ENCODE measurements around the gene RAD21L1. TPM values are rescaled to one million over a fixed set of nuclear protein-coding genes. Genes with fewer than 3 reads are reported as not detected.

RAD21L1 gene
- polyA plus RNA-seq, 2 donors = not detected

GRCh38 chr20:1296922-1297321, 71.1 kb downstream of the RAD21L1 start:
- peaks cover 0 to 3% of the 10 kb centered on the region in 2 donors for H3K36me3 ChIP-seq (ENCODE audit: control insufficient read depth in 2 of 2, insufficient read depth in 2 of 2, low read length in 1 of 2)
- no peaks in the 10 kb centered on the region for H3K9me3 ChIP-seq (ENCODE audit: control insufficient read depth in 2 of 2, insufficient read depth in 1 of 2, low read depth in 1 of 2, low read length in 1 of 2)
- H3K4me1 ChIP-seq (ENCODE audit: control insufficient read depth in 2 of 2, insufficient read depth in 2 of 2, low read length in 1 of 2) = no peaks in the 10 kb centered on the region
- H3K27ac ChIP-seq (ENCODE audit: low read depth in 2 of 2, low read length in 1 of 2) = no peak overlapping the region
- 86 to 93% methylated on average over 14 of the region's 14 CpGs for WGBS, 2 donors
- no peak overlapping the region for H3K4me3 ChIP-seq (ENCODE audit: low read depth in 1 of 2, low read length in 2 of 2)
- H3K27me3 ChIP-seq (ENCODE audit: control insufficient read depth in 1 of 2, insufficient read depth in 2 of 2, low read length in 2 of 2) = no peaks in the 10 kb centered on the region

GRCh38 chr20:1297486-1297885, 71.6 kb downstream of the RAD21L1 start:
- Histone ChIP-seq H3K27ac (ENCODE audit: low read depth in 2 of 2, low read length in 1 of 2) (no peak overlapping the region), H3K27me3 (ENCODE audit: control insufficient read depth in 1 of 2, insufficient read depth in 2 of 2, low read length in 2 of 2) (no peaks in the 10 kb centered on the region), H3K36me3 (ENCODE audit: control insufficient read depth in 2 of 2, insufficient read depth in 2 of 2, low read length in 1 of 2) (peaks cover 0 to 3% of the 10 kb centered on the region in 2 donors), H3K9me3 (ENCODE audit: control insufficient read depth in 2 of 2, insufficient read depth in 1 of 2, low read depth in 1 of 2, low read length in 1 of 2) (no peaks in the 10 kb centered on the region), H3K4me1 (ENCODE audit: control insufficient read depth in 2 of 2, insufficient read depth in 2 of 2, low read length in 1 of 2) (no peaks in the 10 kb centered on the region), H3K4me3 (ENCODE audit: low read depth in 1 of 2, low read length in 2 of 2) (no peak overlapping the region)
- WGBS, 2 donors = 95 to 97% methylated on average over 2 of the region's 2 CpGs

GRCh38 chr20:1298166-1298565, 72.3 kb downstream of the RAD21L1 start:
- no peaks in the 10 kb centered on the region for H3K27me3 ChIP-seq (ENCODE audit: control insufficient read depth in 1 of 2, insufficient read depth in 2 of 2, low read length in 2 of 2)
- no peak overlapping the region for H3K27ac ChIP-seq (ENCODE audit: low read depth in 2 of 2, low read length in 1 of 2)
- no peaks in the 10 kb centered on the region for H3K9me3 ChIP-seq (ENCODE audit: control insufficient read depth in 2 of 2, insufficient read depth in 1 of 2, low read depth in 1 of 2, low read length in 1 of 2)
- H3K36me3 ChIP-seq (ENCODE audit: control insufficient read depth in 2 of 2, insufficient read depth in 2 of 2, low read length in 1 of 2) = peaks cover 0 to 3% of the 10 kb centered on the region in 2 donors
- H3K4me1 ChIP-seq (ENCODE audit: control insufficient read depth in 2 of 2, insufficient read depth in 2 of 2, low read length in 1 of 2) = no peaks in the 10 kb centered on the region
- 93 to 94% methylated on average over 5 of the region's 5 CpGs for WGBS, 2 donors
- no peak overlapping the region for H3K4me3 ChIP-seq (ENCODE audit: low read depth in 1 of 2, low read length in 2 of 2)

GRCh38 chr20:1298888-1299511, 73.2 kb downstream of the RAD21L1 start:
- Histone ChIP-seq H3K27me3 (ENCODE audit: control insufficient read depth in 1 of 2, insufficient read depth in 2 of 2, low read length in 2 of 2) (no peaks in the 10 kb centered on the region), H3K4me1 (ENCODE audit: control insufficient read depth in 2 of 2, insufficient read depth in 2 of 2, low read length in 1 of 2) (no peaks in the 10 kb centered on the region), H3K4me3 (ENCODE audit: low read depth in 1 of 2, low read length in 2 of 2) (no peak overlapping the region), H3K9me3 (ENCODE audit: control insufficient read depth in 2 of 2, insufficient read depth in 1 of 2, low read depth in 1 of 2, low read length in 1 of 2) (no peaks in the 10 kb centered on the region), H3K27ac (ENCODE audit: low read depth in 2 of 2, low read length in 1 of 2) (no peak overlapping the region), H3K36me3 (ENCODE audit: control insufficient read depth in 2 of 2, insufficient read depth in 2 of 2, low read length in 1 of 2) (peaks cover 0 to 3% of the 10 kb centered on the region in 2 donors)
- WGBS, 2 donors = 85 to 86% methylated on average over 10 of the region's 10 CpGs

GRCh38 chr20:1299522-1299921, 73.7 kb downstream of the RAD21L1 start:
- Histone ChIP-seq H3K27ac (ENCODE audit: low read depth in 2 of 2, low read length in 1 of 2) (no peak overlapping the region), H3K36me3 (ENCODE audit: control insufficient read depth in 2 of 2, insufficient read depth in 2 of 2, low read length in 1 of 2) (peaks cover 0 to 3% of the 10 kb centered on the region in 2 donors), H3K4me1 (ENCODE audit: control insufficient read depth in 2 of 2, insufficient read depth in 2 of 2, low read length in 1 of 2) (no peaks in the 10 kb centered on the region), H3K4me3 (ENCODE audit: low read depth in 1 of 2, low read length in 2 of 2) (no peak overlapping the region), H3K9me3 (ENCODE audit: control insufficient read depth in 2 of 2, insufficient read depth in 1 of 2, low read depth in 1 of 2, low read length in 1 of 2) (no peaks in the 10 kb centered on the region), H3K27me3 (ENCODE audit: control insufficient read depth in 1 of 2, insufficient read depth in 2 of 2, low read length in 2 of 2) (no peaks in the 10 kb centered on the region)
- WGBS, 2 donors = 79 to 80% methylated on average over 9 of the region's 9 CpGs

GRCh38 chr20:1300083-1300840, 74.4 kb downstream of the RAD21L1 start:
- no peaks in the 10 kb centered on the region for H3K9me3 ChIP-seq (ENCODE audit: control insufficient read depth in 2 of 2, insufficient read depth in 1 of 2, low read depth in 1 of 2, low read length in 1 of 2)
- H3K27me3 ChIP-seq (ENCODE audit: control insufficient read depth in 1 of 2, insufficient read depth in 2 of 2, low read length in 2 of 2) = no peaks in the 10 kb centered on the region
- H3K4me1 ChIP-seq (ENCODE audit: control insufficient read depth in 2 of 2, insufficient read depth in 2 of 2, low read length in 1 of 2) = no peaks in the 10 kb centered on the region
- WGBS, 2 donors = 88 to 93% methylated on average over 18 of the region's 18 CpGs
- no peak overlapping the region for H3K27ac ChIP-seq (ENCODE audit: low read depth in 2 of 2, low read length in 1 of 2)
- no peak overlapping the region for H3K4me3 ChIP-seq (ENCODE audit: low read depth in 1 of 2, low read length in 2 of 2)
- H3K36me3 ChIP-seq (ENCODE audit: control insufficient read depth in 2 of 2, insufficient read depth in 2 of 2, low read length in 1 of 2) = peaks cover 0 to 10% of the 10 kb centered on the region in 2 donors

GRCh38 chr20:1301031-1301529, 75.2 kb downstream of the RAD21L1 start:
- no peaks in the 10 kb centered on the region for H3K9me3 ChIP-seq (ENCODE audit: control insufficient read depth in 2 of 2, insufficient read depth in 1 of 2, low read depth in 1 of 2, low read length in 1 of 2)
- H3K4me1 ChIP-seq (ENCODE audit: control insufficient read depth in 2 of 2, insufficient read depth in 2 of 2, low read length in 1 of 2) = no peaks in the 10 kb centered on the region
- H3K4me3 ChIP-seq (ENCODE audit: low read depth in 1 of 2, low read length in 2 of 2) = no peak overlapping the region
- 55% methylated on average over 9 of the region's 9 CpGs for WGBS, 2 donors
- no peaks in the 10 kb centered on the region for H3K27me3 ChIP-seq (ENCODE audit: control insufficient read depth in 1 of 2, insufficient read depth in 2 of 2, low read length in 2 of 2)
- no peak overlapping the region for H3K27ac ChIP-seq (ENCODE audit: low read depth in 2 of 2, low read length in 1 of 2)
- H3K36me3 ChIP-seq (ENCODE audit: control insufficient read depth in 2 of 2, insufficient read depth in 2 of 2, low read length in 1 of 2) = peaks cover 0 to 14% of the 10 kb centered on the region in 2 donors

- WGBS, 2 donors = 80 to 87% methylated on average over 12 of the region's 12 CpGs
- no peaks in the 10 kb centered on the region for H3K27me3 ChIP-seq (ENCODE audit: control insufficient read depth in 1 of 2, insufficient read depth in 2 of 2, low read length in 2 of 2)
- H3K27ac ChIP-seq (ENCODE audit: low read depth in 2 of 2, low read length in 1 of 2) = no peak overlapping the region
- no peak overlapping the region for H3K4me3 ChIP-seq (ENCODE audit: low read depth in 1 of 2, low read length in 2 of 2)
- H3K4me1 ChIP-seq (ENCODE audit: control insufficient read depth in 2 of 2, insufficient read depth in 2 of 2, low read length in 1 of 2) = no peaks in the 10 kb centered on the region
- H3K36me3 ChIP-seq (ENCODE audit: control insufficient read depth in 2 of 2, insufficient read depth in 2 of 2, low read length in 1 of 2) = peaks cover 0 to 14% of the 10 kb centered on the region in 2 donors
- no peaks in the 10 kb centered on the region for H3K9me3 ChIP-seq (ENCODE audit: control insufficient read depth in 2 of 2, insufficient read depth in 1 of 2, low read depth in 1 of 2, low read length in 1 of 2)
These were observed 77.1 kb downstream of the RAD21L1 start for GRCh38 chr20:1302685-1303541.

GRCh38 chr20:1304710-1305515, 79.1 kb downstream of the RAD21L1 start:
- H3K4me1 ChIP-seq (ENCODE audit: control insufficient read depth in 2 of 2, insufficient read depth in 2 of 2, low read length in 1 of 2) = no peaks in the 10 kb centered on the region
- H3K27me3 ChIP-seq (ENCODE audit: control insufficient read depth in 1 of 2, insufficient read depth in 2 of 2, low read length in 2 of 2) = no peaks in the 10 kb centered on the region
- H3K4me3 ChIP-seq (ENCODE audit: low read depth in 1 of 2, low read length in 2 of 2) = no peak overlapping the region
- 84 to 89% methylated on average over 31 of the region's 31 CpGs for WGBS, 2 donors
- H3K27ac ChIP-seq (ENCODE audit: low read depth in 2 of 2, low read length in 1 of 2) = no peak overlapping the region
- H3K9me3 ChIP-seq (ENCODE audit: control insufficient read depth in 2 of 2, insufficient read depth in 1 of 2, low read depth in 1 of 2, low read length in 1 of 2) = no peaks in the 10 kb centered on the region
- H3K36me3 ChIP-seq (ENCODE audit: control insufficient read depth in 2 of 2, insufficient read depth in 2 of 2, low read length in 1 of 2) = peaks cover 0 to 14% of the 10 kb centered on the region in 2 donors
